H9 (cell line): ENCODE results near the gene CNRIP1. TPM values are rescaled to one million over a fixed set of nuclear protein-coding genes. Genes with fewer than 3 reads are reported as not detected.

Experiments used
- DNase-seq: peaks from one replicate; pipeline ENCODE4 v3.0.0-alpha.2; 2017
- H2AFZ ChIP-seq: one replicate; pipeline ENCODE4 v1.6.1; 2013; ENCODE audit warnings: mild to moderate bottlenecking, low read length, control low read depth, moderate library complexity
- H2AK5ac ChIP-seq: 2 replicates; pipeline ENCODE4 v1.6.1; 2013; ENCODE audit warnings: low read length, control low read depth, mixed read lengths; ENCODE audit not compliant: insufficient read length
- H2BK120ac ChIP-seq: one replicate; pipeline ENCODE4 v1.6.1; 2013; ENCODE audit warnings: low read depth, mild to moderate bottlenecking, low read length, control low read depth, inconsistent platforms; ENCODE audit not compliant: poor library complexity, severe bottlenecking
- H2BK12ac ChIP-seq: 2 replicates; pipeline ENCODE4 v1.6.1; 2013; ENCODE audit warnings: low read length, control low read depth, mixed read lengths, low read depth; ENCODE audit not compliant: insufficient read length
- H2BK15ac ChIP-seq: 2 replicates; pipeline ENCODE4 v1.6.1; 2013; ENCODE audit warnings: low read depth, low read length, control low read depth
- H2BK20ac ChIP-seq: one replicate; pipeline ENCODE4 v1.6.1; 2013; ENCODE audit warnings: low read depth, mild to moderate bottlenecking, low read length, control low read depth, inconsistent platforms; ENCODE audit not compliant: poor library complexity, severe bottlenecking
- H2BK5ac ChIP-seq: 2 replicates; pipeline ENCODE4 v1.6.1; 2013; ENCODE audit warnings: low read length, control low read depth, mixed read lengths; ENCODE audit not compliant: insufficient read length
- H3K14ac ChIP-seq: 2 replicates; pipeline ENCODE4 v1.6.1; 2013; ENCODE audit warnings: low read length, control low read depth; ENCODE audit not compliant: insufficient read depth
- H3K18ac ChIP-seq: 2 replicates; pipeline ENCODE4 v1.6.1; 2013; ENCODE audit warnings: low read depth, mild to moderate bottlenecking, mixed read lengths, low read length, control low read depth; ENCODE audit not compliant: insufficient read length
- H3K23ac ChIP-seq: 2 replicates; pipeline ENCODE4 v1.6.1; 2013; ENCODE audit warnings: low read length, control low read depth, mixed read lengths, low read depth; ENCODE audit not compliant: insufficient read length
- H3K23me2 ChIP-seq: 2 replicates; pipeline ENCODE4 v1.6.1; 2013; ENCODE audit warnings: low read depth, mild to moderate bottlenecking, mixed read lengths, low read length, control low read depth; ENCODE audit not compliant: insufficient read length, poor library complexity, severe bottlenecking
- H3K27ac ChIP-seq: 2 replicates; pipeline ENCODE4 v1.5.1; 2013; ENCODE audit warnings: low read length, control low read depth, mixed read lengths, low read depth; ENCODE audit not compliant: insufficient read length
- H3K27me3 ChIP-seq: 2 replicates; pipeline ENCODE4 v1.6.1; 2013; ENCODE audit warnings: low read length, control low read depth, inconsistent platforms; ENCODE audit not compliant: insufficient read depth
- H3K4ac ChIP-seq: 2 replicates; pipeline ENCODE4 v1.6.1; 2013; ENCODE audit warnings: low read depth, mild to moderate bottlenecking, control low read depth, inconsistent platforms, low read length, moderate library complexity
- H3K4me1 ChIP-seq: 2 replicates; pipeline ENCODE4 v1.6.1; 2013; ENCODE audit warnings: low read length, control low read depth, inconsistent platforms; ENCODE audit not compliant: insufficient read depth
- H3K4me2 ChIP-seq: 2 replicates; pipeline ENCODE4 v1.6.1; 2013; ENCODE audit warnings: low read length, control low read depth, mixed read lengths; ENCODE audit not compliant: insufficient read length, insufficient read depth
- H3K56ac ChIP-seq: 2 replicates; pipeline ENCODE4 v1.6.1; 2013; ENCODE audit warnings: low read depth, mild to moderate bottlenecking, mixed read lengths, low read length, control low read depth; ENCODE audit not compliant: insufficient read length
- H3K79me1 ChIP-seq: 2 replicates; pipeline ENCODE4 v1.6.1; 2013; ENCODE audit warnings: low read depth, mild to moderate bottlenecking, moderate library complexity, low read length, control low read depth, inconsistent platforms; ENCODE audit not compliant: insufficient read depth, poor library complexity, severe bottlenecking
- H3K79me2 ChIP-seq: 2 replicates; pipeline ENCODE4 v1.6.1; 2013; ENCODE audit warnings: low read length, control low read depth, inconsistent platforms; ENCODE audit not compliant: insufficient read depth
- H3K9ac ChIP-seq: 2 replicates; pipeline ENCODE4 v1.6.1; 2013; ENCODE audit warnings: low read length, control low read depth, mixed read lengths; ENCODE audit not compliant: insufficient read length; ENCODE audit errors: extremely low read depth
- H3K9me3 ChIP-seq: one replicate; pipeline ENCODE4 v1.6.1; 2013; ENCODE audit warnings: low read depth, low read length, inconsistent platforms; ENCODE audit not compliant: control insufficient read depth
- H3T11ph ChIP-seq: one replicate; pipeline ENCODE4 v1.6.1; 2013; ENCODE audit warnings: mild to moderate bottlenecking, low read length, control low read depth, inconsistent platforms
- H4K20me1 ChIP-seq: one replicate; pipeline ENCODE4 v1.6.1; 2013; ENCODE audit not compliant: control insufficient read depth, insufficient read length, insufficient read depth
- H4K5ac ChIP-seq: 2 replicates; pipeline ENCODE4 v1.6.1; 2013; ENCODE audit warnings: low read depth, mild to moderate bottlenecking, mixed read lengths, low read length, control low read depth; ENCODE audit not compliant: insufficient read length
- H4K8ac ChIP-seq: replicated peaks from 2 replicates; pipeline ENCODE4 v1.6.1; 2013; ENCODE audit warnings: low read length, control low read depth, mixed read lengths, low read depth; ENCODE audit not compliant: insufficient read length
- H4K91ac ChIP-seq: 2 replicates; pipeline ENCODE4 v1.6.1; 2013; ENCODE audit warnings: low read depth, mild to moderate bottlenecking, moderate library complexity, mixed read lengths, low read length, control low read depth; ENCODE audit not compliant: insufficient read length
- H3K27ac Mint-ChIP-seq, 3 experiments: 2 replicates in 2 of 3; 3 replicates in 1 of 3; pipeline ENCODE4 v1.8.0; 2020 to 2021; ENCODE audit warnings: mixed read lengths in 3 of 3, mild to moderate bottlenecking in 1 of 3, moderate library complexity in 1 of 3
- H3K27me3 Mint-ChIP-seq: 2 replicates; pipeline ENCODE4 v1.8.0; 2021; ENCODE audit warnings: low read depth, mild to moderate bottlenecking, moderate library complexity, mixed read lengths
- H3K36me3 Mint-ChIP-seq, 3 experiments: 2 replicates in 2 of 3; 3 replicates in 1 of 3; pipeline ENCODE4 v1.8.0; 2020 to 2021; ENCODE audit warnings: low read depth in 3 of 3, mixed read lengths in 3 of 3; ENCODE audit not compliant: insufficient read depth in 1 of 3
- H3K4me1 Mint-ChIP-seq, 2 experiments: 2 replicates each; pipeline ENCODE4 v1.8.0; 2020; ENCODE audit warnings: mixed read lengths in 2 of 2
- H3K4me3 Mint-ChIP-seq, 2 experiments: 2 replicates in 1 of 2; 3 replicates in 1 of 2; pipeline ENCODE4 v1.8.0; 2020 to 2021; ENCODE audit warnings: mild to moderate bottlenecking in 2 of 2, mixed read lengths in 2 of 2, moderate library complexity in 1 of 2
- H3K9me3 Mint-ChIP-seq, 2 experiments: 2 replicates in 1 of 2; 3 replicates in 1 of 2; pipeline ENCODE4 v1.8.0; 2020; ENCODE audit warnings: mild to moderate bottlenecking in 2 of 2, mixed read lengths in 2 of 2, moderate library complexity in 1 of 2
- CTCF ChIP-seq: fragments of 200-600 bp; sonication (generic); conservative IDR thresholded peaks from 3 replicates; pipeline ENCODE4 v1.8.0; 2021; ENCODE audit warnings: antibody characterized with exemption, mild to moderate bottlenecking
- WGBS: extraction: QIAGEN DNeasy Blood & Tissue Kit; methylation state at CpG from one replicate; pipeline ENCODE4 v1.1.7; 2013; ENCODE audit warnings: missing lambda C conversion rate, low lambda C conversion rate, mixed read lengths; ENCODE audit not compliant: insufficient read length; ENCODE audit errors: extremely low coverage; 5-methylcytosine and 5-hydroxymethylcytosine counted together
- total RNA-seq: library from RNA; stranded (reverse); gene quantifications from 2 replicates; pipeline ENCODE4 v1.2.1, GENCODE V29; 2021

Gene CNRIP1
- total RNA-seq, 1 experiment from 2014 or later, result 0.70 TPM

- Mint-ChIP-seq H3K36me3 (no peaks in the 10 kb centered on the region), H3K4me1 (peaks cover 0 to 7% of the 10 kb centered on the region in 2 experiments; a peak in 1 of 4 replicates), H3K9me3 (no peaks in the 10 kb centered on the region; a peak in 1 of 5 replicates), H3K27me3 (no peaks in the 10 kb centered on the region), H3K4me3 (no peak overlapping the region), H3K27ac (no peak overlapping the region)
- no peak overlapping the region for H3K14ac ChIP-seq
- H3K4me1 ChIP-seq, result no peaks in the 10 kb centered on the region
- H3K23ac ChIP-seq, result no peak overlapping the region
- no peak overlapping the region for H4K8ac ChIP-seq
- no peaks in the 10 kb centered on the region for H3K79me1 ChIP-seq
- no peaks in the 10 kb centered on the region for H3K9me3 ChIP-seq
- no peak overlapping the region for H3T11ph ChIP-seq
- no peak overlapping the region for H3K4ac ChIP-seq
- H3K27ac ChIP-seq, result no peak overlapping the region
- no peak overlapping the region for H3K4me2 ChIP-seq
- no peak overlapping the region for H3K18ac ChIP-seq
- no peak overlapping the region for H2AK5ac ChIP-seq
- no peak overlapping the region for H4K91ac ChIP-seq
- DNase-seq, result no peak
- H2BK120ac ChIP-seq, result no peak overlapping the region
- no peak overlapping the region for H2BK5ac ChIP-seq
- no peak overlapping the region for H3K9ac ChIP-seq
- H3K23me2 ChIP-seq, result no peaks in the 10 kb centered on the region
- H3K27me3 ChIP-seq, result no peaks in the 10 kb centered on the region
- H3K56ac ChIP-seq, result no peak overlapping the region
- no peak overlapping the region for H2BK12ac ChIP-seq
- H2BK20ac ChIP-seq, result no peak overlapping the region
- no CpG with 5 or more reads among the region's 6 CpGs for whole genome bisulfite sequencing
- H4K5ac ChIP-seq, result no peak overlapping the region
- no peak overlapping the region for H2BK15ac ChIP-seq
- H4K20me1 ChIP-seq, result no peaks in the 10 kb centered on the region
- H3K79me2 ChIP-seq, result no peaks in the 10 kb centered on the region
- TF ChIP-seq CTCF, result no peak
- no peak overlapping the region for H2AFZ ChIP-seq
Observed at GRCh38 chr2:68291314-68291713, 28.4 kb downstream of the CNRIP1 start.
